HepG2 (cell line): ENCODE results near the gene CRIP1. TPM values are rescaled to one million over a fixed set of nuclear protein-coding genes. Genes with fewer than 3 reads are reported as not detected.
A peak's percentile ranks its signal among the peaks of the same experiment; 100 is the strongest.

ENCODE experiments used
- ATAC-seq: fragments of 200-7000 bp; cut with Tn5 transposase; 3 replicates; pipeline ENCODE4 v1.9.1; 2020; ENCODE audit warnings: mild to moderate bottlenecking, moderate library complexity
- BruUV-seq: library from RNA; stranded (reverse); fragments of 400-500 nt; replicated peaks from 2 replicates; lab custom pipeline; 2021; lab: Mats Ljungman, UMichigan
- CTCF ChIA-PET: fragments of 300-600 bp; formaldehyde crosslinking; extraction: SDS; loops from one replicate; lab custom pipeline; 2021; ENCODE audit warnings: low total read pairs, inconsistent platforms, low intra/inter-chr PET ratio; lab: Yijun Ruan, JAX
- POLR2A ChIA-PET: fragments of 350-600 bp; sonication (Branson Sonifier 250); formaldehyde crosslinking; loops from one replicate; lab custom pipeline; 2020; ENCODE audit warnings: antibody characterized with exemption, inconsistent platforms; lab: Yijun Ruan, JAX
- DNase-seq: peaks from one replicate; pipeline ENCODE4 v3.0.0-alpha.2; 2015; ENCODE audit warnings: low spot score
- FAIRE-seq: peaks from 3 replicates; lab custom pipeline; 2011; peaks lifted over from hg19 to GRCh38; lab: Jason Lieb, UNC
- H2AFZ ChIP-seq: one replicate; pipeline ENCODE4 v1.6.1; 2011; ENCODE audit warnings: low read length, inconsistent platforms
- H3K27ac ChIP-seq: fragments of 300-600 bp; 3 replicates; pipeline ENCODE4 v1.8.0; 2011; ENCODE audit warnings: mixed run types, mild to moderate bottlenecking, mixed read lengths, low read length, inconsistent platforms; ENCODE audit not compliant: insufficient read depth; ENCODE audit errors: extremely low read length
- H3K27me3 ChIP-seq, 2 experiments: fragments of 200-600 bp in 1 of 2; 2 replicates in 1 of 2; 3 replicates in 1 of 2; pipeline versions ENCODE4 v1.6.0 to v1.8.0; 2011; ENCODE audit warnings: low read length in 2 of 2, mild to moderate bottlenecking in 2 of 2, moderate library complexity in 2 of 2, inconsistent platforms in 1 of 2; ENCODE audit not compliant: insufficient read depth in 2 of 2, control insufficient read depth in 1 of 2
- H3K36me3 ChIP-seq, 2 experiments: fragments of 200-600 bp in 1 of 2; replicated peaks in 1 of 2; 2 replicates in 1 of 2; 3 replicates in 1 of 2; pipeline versions ENCODE4 v1.5.1 to v1.8.0; 2011; ENCODE audit warnings: low read length in 2 of 2, inconsistent platforms in 1 of 2; ENCODE audit not compliant: insufficient read depth in 2 of 2, control insufficient read depth in 1 of 2
- H3K4me1 ChIP-seq: 2 replicates; pipeline ENCODE4 v1.5.1; 2012; ENCODE audit warnings: low read length, inconsistent platforms; ENCODE audit not compliant: insufficient read depth
- H3K4me2 ChIP-seq: 2 replicates; pipeline ENCODE4 v1.6.0; 2011; ENCODE audit warnings: low read depth, low read length, inconsistent platforms
- H3K4me3 ChIP-seq, 3 experiments: fragments of 200-600 bp in 1 of 3; sonication (generic), shearing (Covaris generic) in 1 of 3; replicated peaks in 1 of 3; 2 replicates each; pipeline ENCODE4 v1.5.1; 2011 to 2016; ENCODE audit warnings: low read length in 3 of 3, inconsistent platforms in 2 of 3, low read depth in 2 of 3, mild to moderate bottlenecking in 2 of 3, control low read depth in 1 of 3, mixed read lengths in 1 of 3; ENCODE audit not compliant: insufficient read depth in 1 of 3
- H3K79me2 ChIP-seq: one replicate; pipeline ENCODE4 v1.6.1; 2011; ENCODE audit warnings: low read length, inconsistent platforms; ENCODE audit not compliant: insufficient read depth
- H3K9ac ChIP-seq: 2 replicates; pipeline ENCODE4 v1.6.0; 2011; ENCODE audit warnings: mild to moderate bottlenecking, low read depth, low read length, inconsistent platforms; ENCODE audit not compliant: insufficient read depth
- H3K9me3 ChIP-seq: 2 replicates; pipeline ENCODE4 v1.5.1; 2012; ENCODE audit warnings: mild to moderate bottlenecking, low read length
- H4K20me1 ChIP-seq: 2 replicates; pipeline ENCODE4 v1.6.0; 2011; ENCODE audit warnings: inconsistent platforms, mild to moderate bottlenecking, low read length, moderate library complexity; ENCODE audit not compliant: insufficient read depth
- AGO2 ChIP-seq: fragments of 200-400 bp; formaldehyde crosslinking; optimal IDR thresholded peaks from 2 replicates; pipeline ENCODE3; 2017; ENCODE audit warnings: mild to moderate bottlenecking, low read depth, low read length, moderate library complexity
- BCL6 ChIP-seq: IDR thresholded peaks from 2 replicates; pipeline ENCODE4 v1.6.1; 2016; ENCODE audit warnings: missing genetic modification reagents, missing compliant biosample characterization
- ZNF724P ChIP-seq: sonication (generic); formaldehyde crosslinking; IDR thresholded peaks from 2 replicates; pipeline ENCODE4 v1.8.0; 2022; ENCODE audit warnings: missing genetic modification reagents, borderline replicate concordance
- WGBS: methylation state at CpG from one replicate; pipeline ENCODE4 v1.1.6; 2017; ENCODE audit warnings: low lambda C conversion rate; 5-methylcytosine and 5-hydroxymethylcytosine counted together
- in situ Hi-C: cut with HindIII; loops from 2 replicates; pipeline ENCODE4 v1.10.0; 2017; ENCODE audit warnings: low pct_unique_long_range_greater_than_20kb; ENCODE audit not compliant: extremely low pct_ligation_motif_present
- intact Hi-C: fragments of 100-400 bp; cut with micrococcal nuclease; formaldehyde crosslinking; loops from one replicate; pipeline ENCODE4 v1.10.0; 2022; ENCODE audit not compliant: unreplicated experiment
- polyA plus RNA-seq, 8 experiments: library from polyadenylated mRNA; depleted of rRNA in 3 of 8; stranded (reverse) in 7 of 8; unstranded in 1 of 8; fragments of >200 nt; fragmentation: Illumina TruSeq in 4 of 8; extraction: Trizol in 4 of 8; gene quantifications; 2 replicates each; pipeline versions ENCODE4 v1.2.1 to v1.2.3, GENCODE V29; 2011 to 2016; ENCODE audit warnings: low read depth in 4 of 8, missing spikeins in 1 of 8, mixed read lengths in 1 of 8; ENCODE audit not compliant: insufficient read depth in 1 of 8
- total RNA-seq, 5 experiments: library from RNA; depleted of rRNA; stranded (reverse); fragments of >200 nt; fragmentation: Illumina TruSeq; extraction: Trizol; gene quantifications; 2 replicates each; pipeline ENCODE4 v1.2.3, GENCODE V29; 2016; ENCODE audit warnings: low read depth in 1 of 5
- TF ChIP-seq, protein P1 (sequence below): IDR thresholded peaks from 2 replicates; pipeline ENCODE4 v1.6.1; 2012; ENCODE audit warnings: low read length, improper control_type of control experiment

The CRIP1 gene
- total and polyA plus RNA-seq, 2 of the 13 experiments (the other 11 are each of a cell fraction or from before 2014, with no cell fraction given): 53.9 to 59.5 TPM

DNA sequence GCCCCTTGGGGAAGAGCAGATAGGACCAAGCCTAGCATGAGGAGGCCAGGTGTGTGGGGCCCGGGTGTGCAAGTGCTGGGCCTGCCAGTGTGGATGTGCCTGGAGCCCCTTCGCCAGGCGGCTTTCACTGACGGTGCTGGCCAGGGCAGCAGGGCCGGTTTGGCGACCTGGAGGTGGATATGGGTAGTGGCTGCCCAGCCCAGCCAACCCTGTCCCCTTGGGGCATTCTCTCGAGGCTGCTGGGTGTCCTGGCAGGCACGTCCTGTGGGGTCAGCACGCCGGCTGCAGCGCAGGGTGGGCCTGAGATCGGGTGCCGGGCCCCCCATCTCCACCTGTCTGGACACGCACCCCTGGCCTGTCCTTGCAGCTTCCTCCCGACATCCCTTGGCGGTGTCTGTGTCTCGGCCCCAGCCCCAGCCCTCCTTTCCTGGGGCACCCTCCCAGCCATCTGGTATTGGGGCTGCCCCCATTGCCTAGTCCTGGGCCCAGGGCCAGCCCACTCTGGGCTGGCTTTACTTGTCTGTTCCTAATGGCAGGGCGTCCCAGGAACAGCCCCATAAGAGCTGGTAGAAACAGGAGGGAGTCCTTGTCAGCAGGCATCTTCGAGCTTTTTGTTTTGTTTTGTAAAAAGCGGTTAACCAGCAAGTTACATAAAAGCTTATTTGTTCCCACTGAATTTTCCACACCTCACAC, 19.3 kb upstream of the CRIP1 start:
- Histone ChIP-seq H3K27me3 (no peaks in the 10 kb centered on the region), H3K9ac (no peak overlapping the region), H3K4me3 (no peak overlapping the region)
- BruUV-seq: TSS peak; percentile 43
- in situ Hi-C loops: no loop called here
- CTCF ChIA-PET: no interaction called here
- no peak for DNase-seq
- no peak for TF ChIP-seq ZNF724P (CRISPR knock-in tag)
- TF ChIP-seq AGO2: peak; percentile 4
- TF ChIP-seq, all 625 proteins: peak for 1
- peaks cover 14 to 30% of the 10 kb centered on the region in 2 experiments; a peak in 4 of 5 replicates for H3K36me3 ChIP-seq
- 0 out of 2 replicates have a peak, but pooled peaks cover under 1% of the 10 kb centered on the region for H3K4me1 ChIP-seq
- H3K79me2 ChIP-seq: no peaks in the 10 kb centered on the region
- H3K9me3 ChIP-seq: no peaks in the 10 kb centered on the region
- 96% methylated on average over 8 of the region's 20 CpGs for WGBS
- H3K4me2 ChIP-seq: no peak overlapping the region
- POLR2A ChIA-PET: no interaction called here
- no peak for ATAC-seq
- intact Hi-C loops: no loop called here
- H4K20me1 ChIP-seq: no peaks in the 10 kb centered on the region
- H3K27ac ChIP-seq: no peak overlapping the region
- H2AFZ ChIP-seq: no peak overlapping the region
- no peak for FAIRE-seq

DNA sequence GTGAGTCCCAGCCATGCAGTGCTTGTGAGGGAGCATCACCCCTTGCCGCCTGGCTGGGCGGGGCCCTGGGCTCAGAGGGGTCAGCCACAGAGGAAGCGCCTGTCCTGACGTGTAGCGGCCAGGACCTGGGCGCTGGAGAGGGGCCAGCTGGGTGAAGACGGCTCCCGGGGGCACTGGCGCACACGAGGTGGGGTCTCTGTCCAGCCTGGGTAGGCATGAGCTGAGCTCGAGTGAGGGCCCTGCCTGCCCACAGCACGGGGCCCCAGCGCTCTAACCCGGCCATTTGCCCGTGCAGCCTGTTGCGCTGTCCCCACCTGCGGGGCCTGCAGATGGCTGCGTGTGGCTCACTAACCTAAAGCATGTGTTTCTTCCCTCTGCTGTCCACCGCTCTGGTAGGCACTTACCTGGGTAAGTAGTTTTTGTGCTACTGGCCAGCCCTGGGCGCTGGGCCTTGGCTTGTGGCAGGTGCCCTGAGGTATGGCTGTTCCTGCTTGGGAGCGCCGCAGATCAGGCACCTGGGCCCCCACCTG, 18.7 kb upstream of the CRIP1 start:
- H2AFZ ChIP-seq: no peak overlapping the region
- 100% methylated on average over 3 of the region's 22 CpGs for WGBS
- H4K20me1 ChIP-seq: no peaks in the 10 kb centered on the region
- H3K79me2 ChIP-seq: no peaks in the 10 kb centered on the region
- FAIRE-seq: no peak
- intact Hi-C loops (no loop called here), in situ Hi-C loops (no loop called here)
- H3K4me3 ChIP-seq: no peak overlapping the region
- no peak for ATAC-seq
- no peaks in the 10 kb centered on the region for H3K27me3 ChIP-seq
- no peak overlapping the region for H3K4me2 ChIP-seq
- H3K9me3 ChIP-seq: no peaks in the 10 kb centered on the region
- POLR2A ChIA-PET: no interaction called here
- TF ChIP-seq, protein P1, sequence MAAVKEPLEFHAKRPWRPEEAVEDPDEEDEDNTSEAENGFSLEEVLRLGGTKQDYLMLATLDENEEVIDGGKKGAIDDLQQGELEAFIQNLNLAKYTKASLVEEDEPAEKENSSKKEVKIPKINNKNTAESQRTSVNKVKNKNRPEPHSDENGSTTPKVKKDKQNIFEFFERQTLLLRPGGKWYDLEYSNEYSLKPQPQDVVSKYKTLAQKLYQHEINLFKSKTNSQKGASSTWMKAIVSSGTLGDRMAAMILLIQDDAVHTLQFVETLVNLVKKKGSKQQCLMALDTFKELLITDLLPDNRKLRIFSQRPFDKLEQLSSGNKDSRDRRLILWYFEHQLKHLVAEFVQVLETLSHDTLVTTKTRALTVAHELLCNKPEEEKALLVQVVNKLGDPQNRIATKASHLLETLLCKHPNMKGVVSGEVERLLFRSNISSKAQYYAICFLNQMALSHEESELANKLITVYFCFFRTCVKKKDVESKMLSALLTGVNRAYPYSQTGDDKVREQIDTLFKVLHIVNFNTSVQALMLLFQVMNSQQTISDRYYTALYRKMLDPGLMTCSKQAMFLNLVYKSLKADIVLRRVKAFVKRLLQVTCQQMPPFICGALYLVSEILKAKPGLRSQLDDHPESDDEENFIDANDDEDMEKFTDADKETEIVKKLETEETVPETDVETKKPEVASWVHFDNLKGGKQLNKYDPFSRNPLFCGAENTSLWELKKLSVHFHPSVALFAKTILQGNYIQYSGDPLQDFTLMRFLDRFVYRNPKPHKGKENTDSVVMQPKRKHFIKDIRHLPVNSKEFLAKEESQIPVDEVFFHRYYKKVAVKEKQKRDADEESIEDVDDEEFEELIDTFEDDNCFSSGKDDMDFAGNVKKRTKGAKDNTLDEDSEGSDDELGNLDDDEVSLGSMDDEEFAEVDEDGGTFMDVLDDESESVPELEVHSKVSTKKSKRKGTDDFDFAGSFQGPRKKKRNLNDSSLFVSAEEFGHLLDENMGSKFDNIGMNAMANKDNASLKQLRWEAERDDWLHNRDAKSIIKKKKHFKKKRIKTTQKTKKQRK: no peak
- TF ChIP-seq AGO2 (peak; percentile 2), BCL6 (CRISPR knock-in tag) (no peak)
- CTCF ChIA-PET: no interaction called here
- no TSS peak for BruUV-seq
- H3K36me3 ChIP-seq: peaks cover 12 to 26% of the 10 kb centered on the region in 2 experiments; a peak in 4 of 5 replicates
- no peak for DNase-seq
- H3K4me1 ChIP-seq: 0 out of 2 replicates have a peak, but pooled peaks cover 5% of the 10 kb centered on the region
- H3K27ac ChIP-seq: no peak overlapping the region
- H3K9ac ChIP-seq: no peak overlapping the region
